NK-92 treated with Interleukin-12 subunit alpha and Interleukin-12 subunit beta, amount 100 ng/mL, for 24 hours (cell line): Measurements from ENCODE around the gene IGFLR1.

Experiments used
- DNase-seq: peaks from one replicate; lab custom pipeline; 2025; lab: John Stamatoyannopoulos, UW

Gene IGFLR1

GRCh38 chr19:35755550-35756376 lies 13.5 kb upstream of the IGFLR1 start:
- no peak for DNase-seq

- no peak for DNase-seq
Observed at GRCh38 chr19:35755131-35755549, 12.9 kb upstream of the IGFLR1 start.

- DNase-seq: no peak
Observed at GRCh38 chr19:35754370-35755130, 12.3 kb upstream of the IGFLR1 start.

GRCh38 chr19:35753634-35754369 lies 11.6 kb upstream of the IGFLR1 start:
- no peak for DNase-seq

- no peak for DNase-seq
Observed at GRCh38 chr19:35752746-35753350, 10.6 kb upstream of the IGFLR1 start.

- DNase-seq: no peak
Observed at GRCh38 chr19:35751839-35752745, 9.8 kb upstream of the IGFLR1 start.

GRCh38 chr19:35750167-35750566 lies 7.9 kb upstream of the IGFLR1 start:
- no peak for DNase-seq

- DNase-seq: peak; percentile 98
Observed at GRCh38 chr19:35748106-35749020, 6.1 kb upstream of the IGFLR1 start, which contains the start of gene LIN37. TSS of gene LIN37 (plus strand) at chr19:35748576. CDS start at chr19:35748725, 149 bp downstream.

GRCh38 chr19:35746531-35746930 lies 4.3 kb upstream of the IGFLR1 start:
- DNase-seq: no peak

GRCh38 chr19:35746087-35746462 lies 3.8 kb upstream of the IGFLR1 start:
- no peak for DNase-seq

GRCh38 chr19:35745328-35746086 lies 3.3 kb upstream of the IGFLR1 start, which contains the start of the genes PSENEN and U2AF1L4:
TSS of gene PSENEN (plus strand) at chr19:35745651. CDS start at chr19:35745931, 280 bp downstream.
TSS of gene U2AF1L4 (minus strand) at chr19:35745418. CDS start at chr19:35745391, 27 bp downstream.
- peak; percentile 95 for DNase-seq

- DNase-seq: peak; percentile 93
Observed at GRCh38 chr19:35744430-35745327, 2.4 kb upstream of the IGFLR1 start.

- DNase-seq: no peak
Observed at GRCh38 chr19:35743640-35744429, 1.6 kb upstream of the IGFLR1 start.

- DNase-seq: no peak
Observed at GRCh38 chr19:35741203-35741515, 1.1 kb downstream of the IGFLR1 start.

GRCh38 chr19:35740423-35741202 lies 1.6 kb downstream of the IGFLR1 start:
- peak; percentile 95 for DNase-seq

GRCh38 chr19:35740108-35740422 lies 2.2 kb downstream of the IGFLR1 start:
- DNase-seq: no peak
